Parathyroid adenoma (tissue), 2 donors: ENCODE results near the gene AMPD3.

Experiments used
- H2AFZ ChIP-seq: fragments of 300-600 bp; sonication (generic); one replicate; pipeline ENCODE4 v1.7.0; 2017; ENCODE audit warnings: antibody characterized with exemption, mild to moderate bottlenecking
- H3K27ac ChIP-seq: fragments of 300-600 bp; sonication (generic); one replicate; pipeline ENCODE4 v1.7.0; 2017
- H3K27me3 ChIP-seq: fragments of 300-600 bp; sonication (generic); one replicate; pipeline ENCODE4 v1.7.0; 2017; ENCODE audit warnings: low read length; ENCODE audit not compliant: control insufficient read depth, insufficient read depth
- H3K36me3 ChIP-seq: fragments of 300-600 bp; sonication (generic); one replicate; pipeline ENCODE4 v1.7.0; 2017; ENCODE audit warnings: low read length; ENCODE audit not compliant: control insufficient read depth, insufficient read depth
- H3K4me1 ChIP-seq: fragments of 300-600 bp; sonication (generic); one replicate; pipeline ENCODE4 v1.7.0; 2017; ENCODE audit warnings: control low read depth
- H3K4me2 ChIP-seq: fragments of 300-600 bp; sonication (generic); one replicate; pipeline ENCODE4 v1.7.0; 2017; ENCODE audit warnings: low read length
- H3K4me3 ChIP-seq: fragments of 300-600 bp; sonication (generic); one replicate; pipeline ENCODE4 v1.7.0; 2017; ENCODE audit warnings: low read depth, low read length
- H3K79me2 ChIP-seq: fragments of 300-600 bp; sonication (generic); one replicate; pipeline ENCODE4 v1.7.0; 2017; ENCODE audit warnings: control low read depth
- H3K9ac ChIP-seq: fragments of 300-600 bp; sonication (generic); one replicate; pipeline ENCODE4 v1.7.0; 2017; ENCODE audit warnings: mild to moderate bottlenecking
- H3K9me3 ChIP-seq: fragments of 300-600 bp; sonication (generic); one replicate; pipeline ENCODE4 v1.7.0; 2017; ENCODE audit warnings: low read length; ENCODE audit not compliant: control insufficient read depth
- TF ChIP-seq, protein P1 (sequence below): fragments of 300-600 bp; sonication (generic); IDR thresholded peaks from one replicate; pipeline ENCODE4 v1.7.0; 2017; ENCODE audit warnings: antibody characterized with exemption, mild to moderate bottlenecking
- donor health status: primary hyperparathyroidism.

AMPD3 gene

GRCh38 chr11:10457901-10458300 is 2.8 kb downstream of the AMPD3 start:
- Histone ChIP-seq H3K79me2 (peaks cover 14% of the 10 kb centered on the region), H3K36me3 (no peaks in the 10 kb centered on the region), H3K27me3 (no peaks in the 10 kb centered on the region), H3K9me3 (no peaks in the 10 kb centered on the region), H3K4me3 (no peak overlapping the region), H2AFZ (no peak overlapping the region), H3K4me2 (no peak overlapping the region), H3K4me1 (peaks cover 25% of the 10 kb centered on the region), H3K9ac (no peak overlapping the region), H3K27ac (peak overlapping the region; percentile 94)
- TF ChIP-seq, protein P1, sequence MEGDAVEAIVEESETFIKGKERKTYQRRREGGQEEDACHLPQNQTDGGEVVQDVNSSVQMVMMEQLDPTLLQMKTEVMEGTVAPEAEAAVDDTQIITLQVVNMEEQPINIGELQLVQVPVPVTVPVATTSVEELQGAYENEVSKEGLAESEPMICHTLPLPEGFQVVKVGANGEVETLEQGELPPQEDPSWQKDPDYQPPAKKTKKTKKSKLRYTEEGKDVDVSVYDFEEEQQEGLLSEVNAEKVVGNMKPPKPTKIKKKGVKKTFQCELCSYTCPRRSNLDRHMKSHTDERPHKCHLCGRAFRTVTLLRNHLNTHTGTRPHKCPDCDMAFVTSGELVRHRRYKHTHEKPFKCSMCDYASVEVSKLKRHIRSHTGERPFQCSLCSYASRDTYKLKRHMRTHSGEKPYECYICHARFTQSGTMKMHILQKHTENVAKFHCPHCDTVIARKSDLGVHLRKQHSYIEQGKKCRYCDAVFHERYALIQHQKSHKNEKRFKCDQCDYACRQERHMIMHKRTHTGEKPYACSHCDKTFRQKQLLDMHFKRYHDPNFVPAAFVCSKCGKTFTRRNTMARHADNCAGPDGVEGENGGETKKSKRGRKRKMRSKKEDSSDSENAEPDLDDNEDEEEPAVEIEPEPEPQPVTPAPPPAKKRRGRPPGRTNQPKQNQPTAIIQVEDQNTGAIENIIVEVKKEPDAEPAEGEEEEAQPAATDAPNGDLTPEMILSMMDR: no peak

- H3K9ac ChIP-seq: no peak overlapping the region
- H3K27ac ChIP-seq: no peak overlapping the region
- peaks cover 14% of the 10 kb centered on the region for H3K79me2 ChIP-seq
- H3K4me3 ChIP-seq: no peak overlapping the region
- H3K36me3 ChIP-seq: no peaks in the 10 kb centered on the region
- H3K27me3 ChIP-seq: no peaks in the 10 kb centered on the region
- no peaks in the 10 kb centered on the region for H3K9me3 ChIP-seq
- no peak overlapping the region for H2AFZ ChIP-seq
- TF ChIP-seq, protein P1: no peak
- no peak overlapping the region for H3K4me2 ChIP-seq
- H3K4me1 ChIP-seq: peaks cover 23% of the 10 kb centered on the region
Measured at GRCh38 chr11:10459029-10459970, 4.2 kb downstream of the AMPD3 start.

DNA sequence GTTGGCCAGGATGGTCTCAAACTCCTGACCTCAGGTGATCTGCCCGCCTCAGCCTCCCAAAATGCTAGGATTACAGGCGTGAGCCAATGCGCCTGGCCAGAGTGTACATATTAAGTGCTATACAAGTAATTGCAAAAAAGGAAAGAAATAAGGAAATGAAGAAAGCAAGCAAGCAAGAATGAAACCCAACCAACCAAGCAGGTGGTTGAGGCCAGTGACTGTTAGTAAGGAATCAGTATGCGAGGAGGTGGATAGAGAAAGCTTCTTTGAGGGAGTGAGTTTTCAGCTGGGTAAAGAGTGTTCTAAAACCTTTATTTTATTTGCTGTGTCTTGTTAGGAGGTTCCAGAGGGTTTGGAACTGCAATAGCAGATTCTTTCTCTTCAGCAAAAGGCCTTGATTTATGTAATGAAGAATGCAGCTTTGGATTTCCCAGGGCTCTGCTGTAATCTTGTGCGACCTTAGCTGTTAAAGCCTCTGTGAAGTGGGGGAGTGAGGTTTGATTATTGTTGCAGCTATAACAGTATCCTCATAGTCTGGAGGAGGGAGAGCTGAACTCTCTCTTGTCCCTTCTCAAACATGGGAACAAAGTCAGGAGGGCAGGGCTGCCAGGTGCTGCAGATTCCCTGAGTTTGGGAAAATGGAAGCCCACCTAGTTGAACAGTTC is 5.7 kb downstream of the AMPD3 start:
- no peak overlapping the region for H3K27ac ChIP-seq
- no peak overlapping the region for H3K4me3 ChIP-seq
- H3K9me3 ChIP-seq: no peaks in the 10 kb centered on the region
- H3K36me3 ChIP-seq: no peaks in the 10 kb centered on the region
- TF ChIP-seq, protein P1: no peak
- H3K79me2 ChIP-seq: peaks cover 14% of the 10 kb centered on the region
- H3K4me1 ChIP-seq: peaks cover 16% of the 10 kb centered on the region
- no peak overlapping the region for H2AFZ ChIP-seq
- H3K4me2 ChIP-seq: no peak overlapping the region
- no peaks in the 10 kb centered on the region for H3K27me3 ChIP-seq
- no peak overlapping the region for H3K9ac ChIP-seq

- Histone ChIP-seq H3K4me1 (peaks cover 16% of the 10 kb centered on the region), H3K79me2 (peaks cover 14% of the 10 kb centered on the region), H3K9me3 (no peaks in the 10 kb centered on the region), H3K27ac (no peak overlapping the region), H3K36me3 (no peaks in the 10 kb centered on the region), H3K4me2 (no peak overlapping the region), H3K9ac (no peak overlapping the region), H3K27me3 (no peaks in the 10 kb centered on the region), H2AFZ (no peak overlapping the region), H3K4me3 (no peak overlapping the region)
- TF ChIP-seq, protein P1: no peak
Measured at GRCh38 chr11:10461276-10461790, 6.3 kb downstream of the AMPD3 start.
